Activated CD4-positive, alpha-beta T cell treated with anti-CD3 and anti-CD28 coated beads, Interleukin-2, amount 50 U/mL, for 1 hour (primary cell): ENCODE measurements around the gene IER2.
A peak's percentile ranks its signal among the peaks of the same experiment; 100 is the strongest.

Experiments used
- DNase-seq: peaks from one replicate; pipeline ENCODE4 v3.0.0-alpha.2; 2020

The IER2 gene, protein sequence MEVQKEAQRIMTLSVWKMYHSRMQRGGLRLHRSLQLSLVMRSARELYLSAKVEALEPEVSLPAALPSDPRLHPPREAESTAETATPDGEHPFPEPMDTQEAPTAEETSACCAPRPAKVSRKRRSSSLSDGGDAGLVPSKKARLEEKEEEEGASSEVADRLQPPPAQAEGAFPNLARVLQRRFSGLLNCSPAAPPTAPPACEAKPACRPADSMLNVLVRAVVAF

DNA sequence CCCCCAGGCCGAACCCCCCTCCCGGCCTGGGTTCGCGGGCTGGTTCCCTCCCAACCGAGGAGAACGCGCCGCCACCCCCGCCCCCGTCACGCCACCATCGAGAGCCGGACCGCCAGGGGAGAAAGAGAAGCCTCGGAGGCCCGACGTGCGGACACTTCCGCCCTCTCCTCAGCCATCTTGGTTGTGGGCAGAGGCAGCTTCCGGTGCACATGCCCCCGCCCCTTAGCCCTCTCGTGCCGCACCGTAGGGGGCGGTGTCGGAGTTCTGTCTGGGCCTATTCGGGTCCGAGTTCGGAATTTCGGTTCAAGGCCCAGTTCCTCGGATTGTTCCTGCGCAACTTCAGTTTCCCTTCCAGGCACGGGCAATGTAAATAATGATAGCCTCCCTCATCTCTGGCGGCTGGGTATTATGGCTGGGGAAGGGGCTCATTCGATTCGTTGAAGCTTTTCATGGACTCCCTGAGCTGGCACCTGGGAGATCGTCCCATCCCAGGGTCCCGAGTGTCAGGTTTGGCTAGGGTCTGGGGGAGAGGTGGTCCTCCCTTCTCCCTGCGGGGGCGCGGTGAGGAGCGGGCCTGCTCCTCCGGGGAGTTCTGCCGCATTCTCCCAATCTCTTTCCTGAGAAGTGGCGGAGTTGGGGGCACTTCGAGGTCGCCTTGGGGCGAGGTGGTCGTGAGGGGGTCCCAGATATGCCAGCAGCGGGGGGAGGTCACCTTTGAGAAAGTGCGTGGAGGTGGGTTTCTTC lies at the start of gene IER2, which contains the start of gene STX10:
IER2 (plus strand) TSS at position 225 of the 744 bp plus-strand sequence. CDS start 2,776 bp downstream, outside the sequence.
STX10 (minus strand) TSS at position 189 of the 744 bp plus-strand sequence. CDS start 202 bp downstream, outside the sequence.
- peak; percentile 91 for DNase-seq

DNA sequence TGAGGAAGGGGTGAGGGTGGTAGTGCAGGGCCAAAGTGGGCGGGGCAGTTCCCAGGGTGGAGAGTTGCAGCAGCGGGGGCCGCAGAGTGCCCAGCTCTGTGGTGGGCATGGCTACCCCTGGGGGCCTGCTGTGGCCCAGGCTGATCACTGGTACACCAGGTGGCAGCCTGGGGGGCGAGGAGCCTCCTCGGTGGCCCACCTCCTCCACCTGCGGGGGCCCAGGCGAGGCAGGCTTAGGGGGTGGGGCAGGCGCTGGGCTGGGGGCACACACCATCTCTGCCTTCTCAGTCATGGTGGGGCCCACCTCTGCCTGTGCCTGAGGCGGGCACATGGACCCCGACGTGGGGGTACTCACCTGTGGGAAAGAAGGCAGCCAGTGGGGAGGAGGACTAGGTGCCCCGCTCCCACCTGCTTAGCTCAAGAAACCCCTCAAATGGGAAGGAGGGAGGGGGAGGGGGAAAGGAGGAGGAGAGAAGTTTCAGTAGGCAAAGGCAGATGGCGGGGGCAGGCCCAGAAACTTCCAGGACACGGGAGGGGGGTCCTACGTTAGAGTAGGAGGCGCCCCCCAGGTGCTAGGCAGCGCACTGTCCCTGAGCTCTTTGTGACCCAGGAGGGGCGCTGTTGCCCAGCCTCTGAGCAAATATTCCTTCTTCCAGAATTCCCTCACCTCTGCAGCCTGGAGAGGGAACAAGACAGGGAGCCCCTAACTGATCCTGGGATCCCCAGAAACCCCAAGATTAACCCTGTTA lies 49.2 kb upstream of the IER2 start:
- no peak for DNase-seq

DNA sequence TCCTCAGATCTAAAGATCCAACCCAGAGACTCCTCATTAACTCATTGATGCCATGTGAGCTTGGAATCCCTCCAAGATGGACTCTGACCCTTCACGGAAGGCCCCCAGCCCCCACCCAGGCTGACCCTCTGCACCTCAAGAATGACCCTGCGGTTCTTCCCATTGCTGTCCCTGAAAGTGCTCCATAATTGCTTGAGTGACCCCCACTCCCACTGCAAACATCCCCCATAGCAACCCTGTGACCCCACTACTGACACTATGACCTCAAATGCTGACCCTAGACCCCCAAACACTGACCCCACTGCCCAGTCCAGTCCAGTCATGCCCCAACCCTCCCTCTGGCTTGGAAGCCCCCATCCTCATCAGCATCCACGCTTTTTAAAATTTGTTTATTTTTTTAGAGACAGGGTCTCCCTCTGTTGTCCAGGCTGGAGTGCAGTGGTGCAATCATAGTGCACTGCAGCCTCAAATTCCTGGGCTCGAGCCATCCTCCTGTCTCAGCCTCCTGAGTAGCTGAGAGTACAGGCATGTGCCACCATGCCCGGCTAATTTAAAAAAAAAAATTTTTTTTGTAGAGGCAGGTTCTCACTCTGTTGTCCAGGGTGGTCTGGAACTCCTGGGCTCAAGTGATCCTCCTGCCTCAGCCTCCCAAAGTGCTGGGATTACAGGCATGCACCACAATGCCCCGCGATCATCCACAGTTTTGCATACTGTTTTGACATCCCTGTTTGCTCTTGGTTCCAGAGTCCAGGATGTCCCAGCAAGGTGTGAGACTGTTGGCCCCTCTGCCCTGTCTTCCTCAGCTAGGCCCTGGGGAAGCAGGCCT lies 48.4 kb upstream of the IER2 start:
- DNase-seq, result no peak

DNA sequence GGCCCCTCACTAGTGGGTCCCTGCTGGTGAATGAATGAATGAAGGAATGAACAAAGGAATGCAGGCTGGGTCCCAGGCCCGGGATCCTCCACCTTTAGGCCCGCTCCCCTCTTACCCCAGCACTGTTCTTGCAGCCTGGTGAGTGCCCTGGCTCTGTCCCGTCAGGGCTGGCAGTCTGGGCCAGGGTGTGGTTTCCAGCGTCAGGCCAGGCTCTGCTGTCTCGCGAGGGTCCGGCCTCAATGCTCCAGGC lies 47.9 kb upstream of the IER2 start:
- DNase-seq, result no peak

DNA sequence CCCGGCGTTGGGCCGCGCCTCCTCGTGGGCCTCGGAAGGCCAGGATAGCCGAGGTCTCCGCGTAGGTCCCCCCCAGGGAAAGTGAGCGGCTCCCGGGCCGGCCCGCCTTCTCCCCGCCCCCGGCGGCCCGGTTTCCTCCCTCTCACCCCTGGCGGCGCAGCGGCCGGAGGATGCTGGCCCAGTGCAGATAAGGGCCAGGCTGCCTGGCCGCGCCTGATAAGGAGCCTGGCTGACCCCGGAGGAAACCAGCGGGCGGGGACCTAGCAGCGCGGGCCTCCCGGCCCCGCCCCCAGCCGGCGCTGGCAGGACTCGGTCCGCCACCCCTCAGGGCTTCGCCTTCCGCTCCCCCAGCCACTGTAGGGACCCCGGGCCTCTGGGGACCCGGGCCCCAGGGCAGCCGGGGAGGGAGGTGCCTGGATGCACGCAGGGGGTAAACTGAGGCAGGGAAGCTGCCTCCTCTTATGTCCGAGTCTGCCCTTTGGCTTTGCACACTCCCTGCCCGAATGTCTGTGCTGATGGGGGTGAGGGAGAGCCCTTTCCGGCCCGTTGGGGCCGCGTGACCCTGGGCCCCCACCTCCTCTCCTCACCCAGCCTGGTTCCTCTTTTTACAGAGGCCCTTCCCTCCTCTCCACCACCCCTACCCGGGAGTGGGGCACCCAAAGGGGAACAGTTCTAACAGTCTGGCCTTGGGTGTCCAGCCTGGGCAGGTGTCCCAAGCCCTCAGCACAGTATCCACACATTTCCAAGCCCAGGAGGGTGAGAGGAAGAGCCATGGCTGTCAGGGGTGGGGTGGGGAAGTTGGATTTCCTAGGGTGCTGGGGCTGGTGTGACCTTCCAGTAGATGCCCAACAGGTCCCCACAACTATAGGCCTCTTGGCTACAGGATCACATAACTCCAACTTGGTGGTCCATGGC lies 47.3 kb upstream of the IER2 start, which contains the start of gene LYL1:
LYL1 (minus strand) TSS at position 193 of the 915 bp plus-strand sequence. CDS start 1,687 bp downstream, outside the sequence.
- no peak for DNase-seq

DNA sequence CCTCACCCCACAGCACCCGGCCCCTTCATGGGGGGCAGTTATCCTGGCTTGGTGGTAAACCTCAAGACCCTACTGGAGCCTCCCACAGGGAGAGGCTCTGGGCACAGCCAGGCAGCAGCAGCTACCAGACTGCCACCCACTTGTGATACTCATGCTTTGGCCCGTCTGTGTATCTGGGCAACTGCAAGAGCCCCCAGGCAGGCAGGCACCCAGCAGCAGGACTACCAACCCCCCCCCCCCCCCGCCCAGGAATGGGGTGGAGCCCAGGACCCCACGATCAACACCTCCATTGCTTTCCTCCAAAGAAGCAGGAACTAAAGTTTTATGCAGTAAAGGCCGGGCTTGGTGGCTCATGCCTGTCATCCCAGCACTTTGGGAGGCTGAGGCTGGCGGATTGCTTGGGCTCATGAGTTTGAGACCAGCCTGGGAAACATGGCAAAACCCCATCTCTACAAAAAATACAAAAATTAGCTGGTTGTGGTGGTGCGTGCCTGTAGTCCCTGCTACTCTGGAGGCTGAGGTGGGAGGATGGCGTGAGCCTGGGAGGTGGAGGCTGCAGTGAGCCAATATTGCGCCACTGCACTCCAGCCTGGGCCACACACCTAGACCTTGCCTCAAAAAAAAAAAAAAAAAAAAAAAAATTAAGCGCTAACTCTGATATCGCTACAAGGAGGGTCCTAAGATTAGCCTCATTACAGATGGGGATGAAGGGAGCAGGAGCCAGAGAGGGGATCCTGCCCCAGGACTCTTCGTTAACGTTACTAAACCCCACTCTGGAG lies 46.4 kb upstream of the IER2 start:
- DNase-seq, result no peak

DNA sequence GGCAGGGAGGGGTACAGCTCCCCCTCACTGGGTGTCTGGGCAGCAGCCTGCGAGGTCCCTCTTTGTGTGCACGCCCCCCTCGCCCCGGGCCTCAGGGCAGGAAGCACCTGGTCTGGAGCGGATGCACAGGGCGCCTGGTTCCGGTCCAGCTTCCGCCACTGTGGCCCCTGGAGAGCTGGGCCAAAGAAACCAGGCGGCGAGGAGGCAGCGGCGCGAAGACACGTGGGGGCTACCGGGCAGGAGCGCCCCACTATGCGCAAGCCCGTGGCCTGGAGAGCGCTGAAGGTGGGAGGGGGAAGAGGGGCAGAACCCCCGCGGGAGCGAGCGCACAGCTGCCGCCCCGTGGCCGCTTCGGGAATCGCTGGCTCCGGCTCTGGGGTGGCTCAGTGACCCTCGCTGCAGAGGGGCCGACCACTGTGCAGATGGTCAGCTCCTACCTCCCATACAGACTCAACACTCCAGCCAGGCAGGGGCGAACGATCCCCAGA lies 45.8 kb upstream of the IER2 start:
- peak; percentile 63 for DNase-seq

DNA sequence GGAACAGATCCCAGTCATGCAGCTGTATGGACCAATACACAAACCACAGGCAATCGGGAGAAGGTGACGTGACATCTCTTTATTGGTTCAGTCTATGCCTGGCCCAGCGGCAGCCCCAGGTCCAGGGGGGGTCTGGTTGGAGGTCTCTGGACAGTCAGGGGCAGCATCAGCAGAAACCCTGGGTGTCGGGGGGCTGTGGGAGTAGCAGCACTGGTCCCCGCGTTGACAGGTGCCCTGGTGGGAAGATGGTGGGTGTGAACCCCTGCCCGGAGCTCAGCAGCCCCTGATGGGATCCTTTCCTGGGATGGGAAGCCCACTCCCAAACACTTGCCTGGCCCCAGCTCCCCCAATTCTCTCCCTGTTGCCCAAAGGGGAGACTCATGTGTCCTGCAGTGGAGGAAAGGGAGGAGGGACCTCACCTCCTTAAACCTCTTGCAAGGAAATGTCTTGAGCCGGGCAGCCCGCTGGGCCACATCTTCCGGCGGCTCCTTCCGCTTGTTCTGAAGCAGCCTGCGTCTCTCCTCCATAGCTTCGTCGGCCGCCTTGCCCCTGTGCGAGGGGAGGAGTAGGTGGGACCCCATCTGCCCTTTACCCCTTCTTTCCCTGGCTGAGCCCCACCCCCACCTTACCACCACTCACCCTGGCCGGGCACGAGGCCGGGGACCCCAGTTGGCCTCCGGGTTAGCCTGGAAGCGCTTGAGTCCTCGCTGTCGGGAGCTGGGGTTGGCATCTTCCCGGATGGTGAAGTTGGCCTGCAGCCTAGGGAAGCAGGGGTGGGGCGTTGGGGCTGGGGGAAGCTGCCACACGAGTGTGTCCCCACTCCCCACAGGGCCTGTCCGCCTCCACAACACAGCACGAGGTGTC lies 45.1 kb upstream of the IER2 start:
- no peak for DNase-seq

DNA sequence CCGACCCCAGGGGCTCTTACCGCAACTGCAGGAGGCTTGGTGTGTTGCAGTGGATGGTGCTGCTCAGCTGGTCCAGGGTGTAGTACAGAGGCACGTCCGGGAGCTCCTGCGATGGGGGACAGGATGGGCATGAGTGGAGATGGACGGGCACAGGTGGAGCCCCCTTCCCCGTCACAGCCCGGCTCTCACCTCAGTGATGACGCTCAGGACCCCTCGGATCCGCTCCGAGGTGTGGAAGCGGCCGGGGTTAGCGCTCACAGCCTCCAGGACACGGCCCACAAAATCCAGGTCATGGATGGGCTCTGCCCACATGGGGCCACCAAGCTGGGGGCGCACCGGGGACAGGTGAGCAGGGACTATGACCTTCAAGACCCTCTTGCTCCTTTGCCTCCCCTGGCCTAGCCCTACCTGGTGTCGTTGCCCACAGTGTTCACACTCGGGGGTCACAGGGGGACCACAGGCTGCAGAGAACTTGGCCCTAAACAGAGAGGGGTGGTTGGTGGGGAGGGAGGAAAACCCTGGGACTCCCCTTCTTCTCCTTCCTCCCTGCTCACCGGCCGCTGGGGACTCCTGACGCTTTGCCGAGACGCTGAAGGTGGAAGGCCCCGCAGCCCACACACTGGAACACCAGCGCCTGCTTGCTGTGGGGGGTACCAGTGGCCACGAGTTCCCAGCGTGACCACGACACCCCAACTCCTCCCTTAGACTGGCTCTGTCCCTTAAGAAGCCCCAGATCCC lies 40.7 kb upstream of the IER2 start:
- no peak for DNase-seq

DNA sequence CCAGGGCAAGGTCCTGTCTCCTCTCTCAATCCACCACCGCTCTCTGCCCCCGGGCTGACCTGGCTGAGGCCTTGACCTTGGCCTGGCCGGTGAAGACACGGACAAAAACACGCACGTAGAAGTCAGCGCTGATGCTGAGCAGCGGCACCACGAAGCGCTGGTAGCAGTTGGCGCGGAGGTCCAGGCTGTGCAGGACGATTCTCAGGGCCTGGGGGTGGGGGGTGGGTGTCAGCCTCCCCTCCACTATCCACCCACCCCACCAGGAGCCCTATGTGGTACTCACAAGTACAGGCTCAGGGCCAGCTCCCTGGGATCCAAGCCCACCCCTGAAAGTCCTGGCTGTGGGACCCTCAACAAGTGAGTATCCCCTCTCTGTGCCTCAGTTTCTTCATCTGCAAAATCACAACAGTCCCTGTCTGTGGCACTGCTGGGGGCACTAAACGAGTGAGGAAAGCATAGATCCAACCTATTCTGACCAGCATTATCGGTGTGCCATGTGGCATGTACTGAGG lies 40.1 kb upstream of the IER2 start:
- DNase-seq, result no peak

DNA sequence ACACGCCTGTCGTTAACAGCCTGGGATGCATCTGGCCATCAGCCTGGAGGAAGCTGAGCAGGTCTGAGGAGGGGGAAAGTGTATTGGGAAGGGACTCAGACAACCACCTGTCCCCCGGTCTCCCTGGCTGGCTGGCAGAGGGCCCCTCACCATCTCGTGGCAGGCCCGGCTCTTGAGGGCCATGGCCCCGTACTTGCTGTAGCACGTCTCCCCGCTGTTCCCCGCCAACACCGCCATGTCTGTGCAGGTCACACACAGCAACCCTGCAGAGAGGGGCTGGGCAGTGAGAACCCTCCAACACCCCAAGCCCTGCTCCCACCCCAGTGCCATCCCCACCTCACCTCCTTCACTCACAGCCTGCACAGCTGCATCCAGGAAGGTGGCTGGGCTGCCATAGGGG lies 37.7 kb upstream of the IER2 start:
- DNase-seq, result no peak

DNA sequence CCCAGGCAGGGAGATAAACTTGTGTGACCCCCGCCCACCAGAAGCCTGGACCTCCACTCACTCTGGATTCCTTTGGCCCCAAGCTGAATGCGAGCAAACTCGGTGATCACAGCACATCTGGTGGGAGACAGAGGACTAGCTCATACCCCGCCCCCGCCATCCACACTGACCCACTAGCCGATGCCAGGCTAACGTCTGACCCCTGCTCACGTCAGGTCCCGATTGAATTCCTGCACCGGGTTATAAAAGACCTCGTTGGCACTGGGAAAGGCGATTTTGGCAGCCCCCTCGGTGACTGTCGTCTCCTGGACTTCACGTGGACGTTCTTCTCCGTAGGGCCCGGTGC lies 34.3 kb upstream of the IER2 start:
- no peak for DNase-seq

DNA sequence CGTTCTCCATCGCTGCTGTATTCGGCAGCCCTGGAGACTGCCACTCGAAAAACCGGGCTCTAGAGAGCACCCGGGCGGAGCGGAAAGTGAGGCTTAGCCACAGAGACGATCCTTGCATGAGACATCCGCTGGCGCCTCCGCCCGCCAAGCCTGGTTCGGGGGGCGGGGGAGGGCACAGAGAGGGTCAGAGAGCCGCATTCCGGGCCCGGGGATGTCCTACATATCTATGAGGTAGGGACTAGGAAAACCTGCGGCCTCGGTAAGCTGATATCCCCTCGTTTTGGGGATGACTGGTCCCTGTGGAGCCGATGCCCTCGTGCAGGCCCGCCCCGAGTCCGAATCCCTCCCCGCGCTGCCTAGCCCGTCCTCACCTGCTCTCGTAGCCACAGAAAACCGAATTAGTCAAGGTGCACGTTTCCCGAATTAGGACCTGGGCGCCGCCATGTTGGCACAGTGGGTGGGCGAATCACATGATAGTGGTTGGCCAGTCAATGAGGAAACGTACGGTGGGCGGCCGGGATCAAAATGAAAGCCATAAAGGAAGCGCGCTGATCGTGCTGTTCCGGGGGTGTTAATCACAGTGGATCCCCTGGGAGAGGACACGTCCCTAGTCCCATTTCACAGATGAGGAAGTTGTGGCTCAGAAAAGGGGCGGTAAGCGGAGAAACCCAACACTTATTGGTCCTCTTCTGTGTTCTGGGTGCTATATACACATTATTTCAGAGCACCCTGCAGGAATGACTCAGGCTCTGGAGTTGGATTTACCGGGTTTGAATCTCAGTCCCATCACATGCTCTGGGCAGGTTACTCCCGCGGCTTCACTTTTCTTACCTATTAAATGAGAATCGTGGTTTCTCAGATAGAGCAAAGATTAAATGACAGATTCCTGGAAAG lies 33.7 kb upstream of the IER2 start, which contains the start of gene TRMT1:
TRMT1 (minus strand) TSS at position 459 of the 894 bp plus-strand sequence; CDS start at position 118, 341 bp downstream.
- peak; percentile 85 for DNase-seq

DNA sequence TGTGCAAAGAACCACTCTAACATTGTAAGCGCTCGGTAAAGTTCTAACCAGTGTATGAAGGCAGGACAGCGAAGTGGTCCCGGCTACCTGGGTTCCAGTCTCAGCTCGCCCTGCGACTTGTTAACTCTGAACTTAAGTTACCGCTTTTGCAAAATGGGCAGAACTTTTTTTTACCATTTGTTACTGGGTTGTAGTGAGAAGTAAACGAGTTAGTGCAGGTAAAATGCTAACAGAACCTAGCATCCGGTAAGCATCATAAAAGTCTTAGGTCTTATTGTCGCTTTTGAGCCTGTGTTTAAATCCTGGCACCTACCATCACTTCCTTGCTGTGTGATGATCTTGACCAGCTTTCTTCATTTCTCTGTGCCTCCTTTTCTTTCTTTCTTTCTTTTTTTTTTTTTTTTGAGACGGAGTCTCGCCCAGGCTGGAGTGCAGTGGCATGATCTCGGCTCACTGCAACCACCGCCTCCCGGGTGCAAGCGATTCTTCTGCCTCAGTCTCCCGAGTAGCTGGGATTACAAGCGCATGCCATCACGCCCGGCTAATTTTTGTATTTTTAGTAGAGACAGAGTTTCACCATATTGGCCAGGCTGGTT lies 32.9 kb upstream of the IER2 start:
- DNase-seq, result no peak

DNA sequence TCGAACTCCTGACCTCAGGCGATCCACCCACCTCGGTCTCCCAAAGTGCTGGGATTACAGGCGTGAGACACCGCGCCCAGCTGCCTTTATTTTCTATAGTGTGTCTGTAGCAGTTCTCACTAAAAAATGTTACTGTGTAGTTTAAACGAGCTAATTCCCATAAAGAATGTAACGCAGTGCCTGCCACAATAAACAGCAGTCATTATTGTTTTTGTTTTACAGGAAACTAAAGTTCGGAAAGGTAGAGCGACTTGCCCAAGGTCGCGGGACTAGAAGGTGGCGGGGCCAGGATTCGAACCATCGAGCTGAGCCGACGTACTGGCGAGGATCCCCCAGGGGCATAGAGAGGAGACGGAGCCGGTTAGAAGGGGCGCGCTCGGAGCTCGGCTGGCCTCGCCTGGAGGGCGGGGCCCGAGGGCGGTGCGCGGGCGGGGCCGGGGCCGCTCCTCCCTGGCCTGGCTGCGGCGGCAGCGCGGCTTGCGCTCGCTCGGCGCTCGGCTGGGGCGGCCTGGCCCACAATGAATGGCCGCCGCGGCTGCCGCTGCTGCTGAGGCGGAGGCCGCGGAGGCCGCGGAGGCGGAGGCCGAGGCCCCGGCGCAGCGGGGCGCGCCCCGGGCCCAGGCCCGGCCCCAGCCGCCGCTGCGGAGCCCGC lies 32.3 kb upstream of the IER2 start, which contains the start of gene NACC1:
NACC1 (plus strand) TSS at position 493 of the 652 bp plus-strand sequence. CDS start 16,944 bp downstream, outside the sequence.
- DNase-seq, result peak; percentile 84

DNA sequence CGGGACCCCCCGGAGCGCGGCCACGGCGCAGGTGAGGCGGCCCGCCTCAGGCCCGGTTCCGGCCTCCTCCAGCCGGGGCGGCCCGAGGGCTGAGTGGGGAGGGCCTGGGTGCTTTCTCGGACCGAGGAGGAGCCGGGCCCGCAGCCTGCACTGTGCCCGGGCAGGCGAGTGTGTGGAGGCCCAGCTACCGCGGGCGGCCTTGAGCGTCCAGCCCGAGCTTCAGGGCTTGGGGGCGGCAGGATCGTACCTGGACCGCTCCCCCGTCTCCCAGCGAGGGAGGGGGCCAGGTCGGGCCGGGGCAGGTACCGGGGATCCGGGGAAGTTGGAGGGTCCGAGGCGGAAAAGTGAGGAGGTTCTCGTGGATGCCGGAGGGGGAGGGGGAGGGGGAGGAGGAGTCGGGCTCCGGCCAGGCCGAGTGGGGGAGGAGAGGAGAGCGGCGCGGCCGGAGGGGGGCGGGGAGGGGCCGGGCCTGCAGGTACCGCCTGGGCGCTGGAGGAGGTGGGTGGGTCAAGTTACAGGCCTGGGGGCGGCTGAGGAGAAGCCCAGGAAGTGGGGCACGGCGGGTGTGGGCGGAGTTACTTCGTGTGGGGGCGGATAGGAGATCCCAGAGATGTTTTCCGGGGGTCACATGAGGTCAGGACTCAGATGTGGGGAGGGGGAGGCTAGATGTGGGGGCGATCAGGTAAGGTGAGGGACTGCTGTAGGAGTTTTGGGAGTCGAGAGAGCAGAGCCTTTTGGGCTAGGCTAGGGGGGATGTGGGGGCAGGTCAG lies 31.6 kb upstream of the IER2 start:
- DNase-seq, result no peak
